Pancreas (tissue), 10 donors: Measurements from ENCODE around the gene AP5M1. TPM values are rescaled to one million over a fixed set of nuclear protein-coding genes. Genes with fewer than 3 reads are reported as not detected.

Experiments used
- ATAC-seq, 4 donors: fragments of 200-7000 bp; cut with Tn5 transposase; one replicate each; pipeline versions ENCODE4 v1.8.0 to v1.9.1; 2020; ENCODE audit warnings: mild to moderate bottlenecking in 4 of 4, moderate library complexity in 4 of 4
- DNase-seq, 6 donors: peaks; one replicate each; pipeline ENCODE4 v3.0.0-alpha.2; 2020
- FAIRE-seq: peaks from 2 replicates; lab custom pipeline; 2012; peaks lifted over from hg19 to GRCh38; lab: Jason Lieb, UNC
- H3K27ac ChIP-seq, 4 donors: fragments of 200-600 bp; sonication (generic); 1 replicate in 3 of 4; 2 replicates in 1 of 4; pipeline versions ENCODE4 v1.5.0 to v1.8.0; 2020
- H3K27me3 ChIP-seq, 4 donors: fragments of 200-600 bp; one replicate each; pipeline ENCODE4 v1.8.0; 2021
- H3K36me3 ChIP-seq, 3 donors: fragments of 200-600 bp; sonication (generic) in 1 of 3; one replicate each; pipeline versions ENCODE4 v1.5.0 to v1.8.0; 2020 to 2021
- H3K4me1 ChIP-seq, 3 donors: fragments of 200-600 bp; one replicate each; pipeline ENCODE4 v1.8.0; 2021
- H3K4me3 ChIP-seq, 4 donors: fragments of 200-600 bp; sonication (generic) in 2 of 4; one replicate each; pipeline versions ENCODE4 v1.5.0 to v1.8.0; 2020 to 2021
- H3K9me3 ChIP-seq, 4 donors: fragments of 200-600 bp; one replicate each; pipeline ENCODE4 v1.8.0; 2021
- CTCF ChIP-seq, 4 donors: fragments of 200-600 bp; sonication (generic) in 3 of 4; IDR thresholded peaks; one replicate each; pipeline versions ENCODE4 v1.5.0 to v1.8.0; 2021; ENCODE audit warnings: antibody characterized with exemption in 4 of 4
- WGBS, 2 donors: extraction: QIAGEN DNeasy Blood & Tissue Kit; methylation state at CpG; one replicate each; pipeline ENCODE4 v1.1.7; 2013; 5-methylcytosine and 5-hydroxymethylcytosine counted together
- intact Hi-C, 3 donors: fragments of 100-400 bp; cut with DNase I; formaldehyde crosslinking; loops; one replicate each; pipeline versions ENCODE4 v1.11.1 to v1.14.2; 2022
- polyA plus RNA-seq, 2 donors: library from polyadenylated mRNA; stranded (reverse); fragments of 200-250 nt; gene quantifications; one replicate each; pipeline ENCODE4 v1.2.3, GENCODE V29; 2013
- total RNA-seq, 6 donors: library from RNA; stranded (reverse); fragmentation: NEBNext Ultra II Directional in 4 of 6; extraction: Animal tissue kit (Norgen Biotek cat#: 25700) in 4 of 6; gene quantifications; one replicate each; pipeline versions ENCODE4 v1.2.1 to v1.2.4, GENCODE V29; 2021 to 2023
- donor health status: healthy with polysubstance abuse.
- donor health status: DM: no; HTN: no; CAD: no; lungs with moderate emphysema.
- donor health status: DM: no; HTN: no; CAD: no.
- donor health status: control.
- donor health status: control.
- donor health status: Bipolar disorder and iron deficiency.
- donor health status: DM: yes; HTN: yes; CAD: no.
- donor health status: DM: no; HTN: no; CAD: no.
- donor health status: DM: no; HTN: no; CAD: no.
- donor health status: DM: yes; HTN: yes; CAD: no.

AP5M1 gene
- total and polyA plus RNA-seq, 8 donors: 2.3 to 21.0 (median 10.6) TPM

GRCh38 chr14:57291692-57292647 lies 23.2 kb downstream of the AP5M1 start:
- no peaks in the 10 kb centered on the region for H3K27me3 ChIP-seq
- no peak overlapping the region for H3K4me3 ChIP-seq
- H3K27ac ChIP-seq: no peak overlapping the region
- DNase-seq: no peak
- no peak for ATAC-seq
- TF ChIP-seq CTCF (IDR thresholded peaks at IDR 0.05): no peak
- no peak for FAIRE-seq
- no peaks in the 10 kb centered on the region for H3K4me1 ChIP-seq
- intact Hi-C loops: no loop called here
- 61 to 63% methylated on average over 6 of the region's 6 CpGs for WGBS, 2 donors
- H3K36me3 ChIP-seq: peaks cover 0 to 15% (median 0%) of the 10 kb centered on the region in 3 donors
- no peaks in the 10 kb centered on the region for H3K9me3 ChIP-seq

GRCh38 chr14:57293866-57294837 lies 25.4 kb downstream of the AP5M1 start:
- intact Hi-C loops: no loop called here
- H3K4me1 ChIP-seq: no peaks in the 10 kb centered on the region
- no peaks in the 10 kb centered on the region for H3K27me3 ChIP-seq
- peaks cover 0 to 2% (median 0%) of the 10 kb centered on the region in 3 donors for H3K36me3 ChIP-seq
- ATAC-seq: no peak
- 93 to 97% methylated on average over 1 of the region's 1 CpG for WGBS, 2 donors
- no peak for DNase-seq
- no peaks in the 10 kb centered on the region for H3K9me3 ChIP-seq
- no peak for TF ChIP-seq CTCF (IDR thresholded peaks at IDR 0.05)
- H3K4me3 ChIP-seq: no peak overlapping the region
- H3K27ac ChIP-seq: no peak overlapping the region
- FAIRE-seq: peak; percentile 23

- Histone ChIP-seq H3K27me3 (no peaks in the 10 kb centered on the region), H3K27ac (no peak overlapping the region), H3K4me1 (no peaks in the 10 kb centered on the region), H3K9me3 (no peaks in the 10 kb centered on the region), H3K4me3 (no peak overlapping the region), H3K36me3 (no peaks in the 10 kb centered on the region)
- intact Hi-C loops: no loop called here
- no peak for DNase-seq
- 27 to 35% methylated on average over 1 of the region's 1 CpG for WGBS, 2 donors
- FAIRE-seq: no peak
- no peak for ATAC-seq
- TF ChIP-seq CTCF (IDR thresholded peaks at IDR 0.05): no peak
Observed at GRCh38 chr14:57295239-57295638, 26.5 kb downstream of the AP5M1 start.

GRCh38 chr14:57297852-57298251 lies 29.1 kb downstream of the AP5M1 start:
- DNase-seq (no peak), FAIRE-seq (no peak), ATAC-seq (no peak)
- Histone ChIP-seq H3K4me1 (no peaks in the 10 kb centered on the region), H3K36me3 (no peaks in the 10 kb centered on the region), H3K4me3 (no peak overlapping the region), H3K27me3 (peaks cover 0 to 15% (median 0%) of the 10 kb centered on the region in 4 donors), H3K9me3 (no peaks in the 10 kb centered on the region), H3K27ac (no peak overlapping the region)
- intact Hi-C loops: no loop called here
- WGBS, 2 donors: 87 to 92% methylated on average over 4 of the region's 4 CpGs
- TF ChIP-seq CTCF (IDR thresholded peaks at IDR 0.05): no peak
